ENCODE measurements around the gene MAP4K4.

GRCh38 chr2:101812226-101812625, 114.7 kb downstream of the MAP4K4 start:
- TF ChIP-seq CTCF (conservative IDR thresholded peaks at IDR 0.05; ENCODE audit: low read depth, low read length) (no peak), EZH2 (IDR thresholded peaks at IDR 0.05; ENCODE audit: low read length, unreplicated experiment) (no peak)

Measured in PC-3 (cell line).